GM23248 (cell line): ENCODE data around the gene DOP1B. TPM values are rescaled to one million over a fixed set of nuclear protein-coding genes. Genes with fewer than 3 reads are reported as not detected.

ENCODE experiments used
- DNase-seq: peaks from one replicate; pipeline ENCODE4 v3.0.0-alpha.2; 2015
- H2AFZ ChIP-seq: fragments of 200-600 bp; sonication (generic); 2 replicates; pipeline ENCODE4 v1.6.1; 2016; ENCODE audit warnings: antibody characterized with exemption
- H3F3A ChIP-seq: fragments of 200-600 bp; sonication (generic); 2 replicates; pipeline ENCODE4 v1.6.1; 2016; ENCODE audit warnings: mild to moderate bottlenecking, antibody characterized with exemption, mixed run types; ENCODE audit not compliant: insufficient read depth
- H3K27ac ChIP-seq: fragments of 200-600 bp; sonication (generic); 2 replicates; pipeline ENCODE4 v1.5.1; 2016; ENCODE audit warnings: mild to moderate bottlenecking
- H3K27me3 ChIP-seq: fragments of 200-600 bp; sonication (generic); replicated peaks from 2 replicates; pipeline ENCODE4 v1.6.1; 2016; ENCODE audit warnings: mild to moderate bottlenecking; ENCODE audit not compliant: insufficient read depth
- H3K36me3 ChIP-seq: fragments of 200-600 bp; sonication (generic); 2 replicates; pipeline ENCODE4 v1.6.1; 2016; ENCODE audit warnings: low read depth, mild to moderate bottlenecking
- H3K4me1 ChIP-seq: fragments of 200-600 bp; sonication (generic); 2 replicates; pipeline ENCODE4 v1.6.1; 2016; ENCODE audit warnings: mild to moderate bottlenecking; ENCODE audit not compliant: insufficient read depth
- H3K4me2 ChIP-seq: fragments of 200-600 bp; sonication (generic); one replicate; pipeline ENCODE4 v1.6.1; 2016; ENCODE audit warnings: mild to moderate bottlenecking; ENCODE audit not compliant: unreplicated experiment
- H3K4me3 ChIP-seq: fragments of 200-600 bp; sonication (generic); 2 replicates; pipeline ENCODE4 v1.5.1; 2016; ENCODE audit warnings: mild to moderate bottlenecking
- H3K79me2 ChIP-seq: fragments of 200-600 bp; sonication (generic); 2 replicates; pipeline ENCODE4 v1.6.1; 2016; ENCODE audit warnings: mild to moderate bottlenecking; ENCODE audit not compliant: insufficient read depth
- H3K9ac ChIP-seq: fragments of 200-600 bp; sonication (generic); 2 replicates; pipeline ENCODE4 v1.6.1; 2016; ENCODE audit warnings: mild to moderate bottlenecking
- H3K9me2 ChIP-seq: fragments of 200-600 bp; sonication (generic); 2 replicates; pipeline ENCODE4 v1.6.1; 2016; ENCODE audit warnings: mixed run types, mild to moderate bottlenecking, moderate library complexity; ENCODE audit not compliant: insufficient read depth
- H3K9me3 ChIP-seq: fragments of 200-600 bp; sonication (generic); one replicate; pipeline ENCODE4 v1.6.1; 2017; ENCODE audit warnings: low read depth
- H4K20me1 ChIP-seq: fragments of 200-600 bp; sonication (generic); 2 replicates; pipeline ENCODE4 v1.6.0; 2016; ENCODE audit not compliant: insufficient read depth
- EZH2 ChIP-seq: fragments of 200-600 bp; sonication (generic); IDR thresholded peaks from 2 replicates; pipeline ENCODE4 v1.6.1; 2018; ENCODE audit warnings: antibody characterized with exemption, mild to moderate bottlenecking; ENCODE audit not compliant: insufficient read depth, poor library complexity, severe bottlenecking
- EZH2phosphoT487 ChIP-seq: fragments of 200-600 bp; sonication (generic); IDR thresholded peaks from 2 replicates; pipeline ENCODE4 v1.6.1; 2018; ENCODE audit warnings: antibody characterized with exemption, moderate library complexity, mild to moderate bottlenecking, low read depth; ENCODE audit not compliant: insufficient read depth
- WGBS, 2 experiments: methylation state at CpG; one replicate each; pipeline ENCODE4 v1.1.6; 2015 to 2017; ENCODE audit warnings: low lambda C conversion rate in 2 of 2, low coverage in 1 of 2; ENCODE audit errors: missing lambda C conversion rate in 2 of 2; 5-methylcytosine and 5-hydroxymethylcytosine counted together
- in situ Hi-C: fragments of 300-500 bp; cut with MboI; formaldehyde crosslinking; loops from 2 replicates; pipeline ENCODE4 v1.15.0; 2020
- polyA plus RNA-seq: library from polyadenylated mRNA; unstranded; fragments of >200 nt; fragmentation: Nextera tagmentation; extraction: Ambion mirVana; gene quantifications from 2 replicates; pipeline ENCODE4 v1.2.1, GENCODE V29; 2016
- total RNA-seq: library from RNA; depleted of rRNA; stranded (reverse); fragments of >200 nt; shearing (Covaris generic); gene quantifications from 2 replicates; pipeline ENCODE4 v1.2.3, GENCODE V29; 2014; rRNA removed

The DOP1B gene, protein sequence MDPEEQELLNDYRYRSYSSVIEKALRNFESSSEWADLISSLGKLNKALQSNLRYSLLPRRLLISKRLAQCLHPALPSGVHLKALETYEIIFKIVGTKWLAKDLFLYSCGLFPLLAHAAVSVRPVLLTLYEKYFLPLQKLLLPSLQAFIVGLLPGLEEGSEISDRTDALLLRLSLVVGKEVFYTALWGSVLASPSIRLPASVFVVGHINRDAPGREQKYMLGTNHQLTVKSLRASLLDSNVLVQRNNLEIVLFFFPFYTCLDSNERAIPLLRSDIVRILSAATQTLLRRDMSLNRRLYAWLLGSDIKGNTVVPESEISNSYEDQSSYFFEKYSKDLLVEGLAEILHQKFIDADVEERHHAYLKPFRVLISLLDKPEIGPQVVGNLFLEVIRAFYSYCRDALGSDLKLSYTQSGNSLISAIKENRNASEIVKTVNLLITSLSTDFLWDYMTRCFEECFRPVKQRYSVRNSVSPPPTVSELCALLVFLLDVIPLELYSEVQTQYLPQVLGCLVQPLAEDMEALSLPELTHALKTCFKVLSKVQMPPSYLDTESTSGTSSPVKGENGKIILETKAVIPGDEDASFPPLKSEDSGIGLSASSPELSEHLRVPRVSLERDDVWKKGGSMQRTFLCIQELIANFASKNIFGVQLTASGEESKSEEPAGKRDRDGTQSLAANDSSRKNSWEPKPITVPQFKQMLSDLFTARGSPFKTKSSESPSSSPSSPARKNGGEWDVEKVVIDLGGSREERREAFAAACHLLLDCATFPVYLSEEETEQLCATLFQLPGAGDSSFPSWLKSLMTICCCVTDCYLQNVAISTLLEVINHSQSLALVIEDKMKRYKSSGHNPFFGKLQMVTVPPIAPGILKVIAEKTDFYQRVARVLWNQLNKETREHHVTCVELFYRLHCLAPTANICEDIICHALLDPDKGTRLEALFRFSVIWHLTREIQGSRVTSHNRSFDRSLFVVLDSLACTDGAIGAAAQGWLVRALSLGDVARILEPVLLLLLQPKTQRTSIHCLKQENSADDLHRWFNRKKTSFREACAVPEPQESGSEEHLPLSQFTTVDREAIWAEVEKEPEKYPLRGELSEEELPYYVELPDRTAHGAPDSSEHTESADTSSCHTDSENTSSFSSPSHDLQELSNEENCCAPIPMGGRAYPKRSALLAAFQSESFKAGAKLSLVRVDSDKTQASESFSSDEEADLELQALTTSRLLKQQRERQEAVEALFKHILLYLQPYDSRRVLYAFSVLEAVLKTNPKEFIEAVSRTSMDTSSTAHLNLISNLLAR (N-terminal part only)
- total RNA-seq, result 12.0 and 12.3 TPM in 2 replicates
- 5.4 and 6.0 TPM in 2 replicates for polyA plus RNA-seq

DNA sequence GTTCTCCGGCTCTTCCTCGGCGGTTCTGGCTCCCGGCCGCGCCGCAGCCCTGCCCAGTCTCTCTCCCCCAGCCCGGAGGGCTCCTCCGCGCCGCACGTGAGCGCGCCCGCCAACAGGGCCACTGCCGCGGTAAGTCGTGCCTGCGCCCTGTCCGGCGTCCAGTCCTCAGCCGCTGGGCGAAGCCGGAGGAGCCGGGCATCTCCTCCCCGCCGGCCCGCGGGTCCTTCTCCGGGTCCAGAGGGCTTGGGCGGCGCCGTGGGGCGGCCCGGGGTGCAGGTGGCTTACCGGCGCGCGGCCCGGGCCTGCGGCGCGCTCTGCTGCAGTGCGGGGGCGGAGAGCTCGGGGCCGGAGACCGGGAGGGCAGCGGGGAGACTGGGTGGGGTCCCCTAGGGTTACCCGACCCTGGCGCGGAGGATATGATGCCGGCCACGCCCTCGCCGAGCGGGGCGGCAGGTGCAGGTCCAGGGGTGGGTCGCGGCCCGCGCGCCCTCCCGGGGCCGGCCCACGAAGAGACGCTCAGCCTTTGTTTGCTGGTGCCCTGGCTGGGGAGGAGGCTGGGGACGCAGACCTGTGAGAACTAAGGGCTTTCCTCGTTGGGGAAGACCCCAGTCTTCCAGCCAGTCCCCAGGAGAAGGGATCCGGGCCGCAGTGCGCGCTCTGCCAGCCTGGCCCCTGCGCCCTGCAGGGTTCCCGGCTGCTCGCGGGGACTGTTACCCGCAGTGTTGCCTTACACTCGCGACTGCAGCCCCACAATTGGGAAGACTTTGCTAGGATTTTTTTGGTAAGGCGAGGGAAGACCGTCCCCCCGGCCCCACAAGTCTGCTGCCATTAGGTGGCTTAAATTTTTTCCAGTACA lies at the start of gene DOP1B:
Gene DOP1B (plus strand): TSS at position 10 of the 856 bp plus-strand sequence. CDS start 7,910 bp downstream, outside the sequence.
- Histone ChIP-seq H4K20me1 (no peaks in the 10 kb centered on the region), H3K27me3 (no peaks in the 10 kb centered on the region), H3K4me1 (0 out of 2 replicates have a peak, but pooled peaks cover 4% of the 10 kb centered on the region), H3K9ac (peak within 1 kb of the TSS; percentile 76), H3K9me2 (no peaks in the 10 kb centered on the region), H3K79me2 (peaks cover 26% of the 10 kb centered on the region), H2AFZ (peak within 1 kb of the TSS; percentile 92), H3K4me2 (peak within 1 kb of the TSS; percentile 84), H3K4me3 (peak within 1 kb of the TSS; percentile 76), H3K9me3 (no peaks in the 10 kb centered on the region), H3K27ac (no peak within 1 kb of the TSS), H3K36me3 (no peaks in the 10 kb centered on the region), H3F3A (no peaks in the 10 kb centered on the region)
- 1 to 2% methylated on average over 57 to 58 of the region's 83 CpGs for WGBS, 2 experiments
- TF ChIP-seq EZH2, result no peak
- no peak for TF ChIP-seq EZH2phosphoT487
- in situ Hi-C loops, result no loop called here
- peak; percentile 30 for DNase-seq

DNA sequence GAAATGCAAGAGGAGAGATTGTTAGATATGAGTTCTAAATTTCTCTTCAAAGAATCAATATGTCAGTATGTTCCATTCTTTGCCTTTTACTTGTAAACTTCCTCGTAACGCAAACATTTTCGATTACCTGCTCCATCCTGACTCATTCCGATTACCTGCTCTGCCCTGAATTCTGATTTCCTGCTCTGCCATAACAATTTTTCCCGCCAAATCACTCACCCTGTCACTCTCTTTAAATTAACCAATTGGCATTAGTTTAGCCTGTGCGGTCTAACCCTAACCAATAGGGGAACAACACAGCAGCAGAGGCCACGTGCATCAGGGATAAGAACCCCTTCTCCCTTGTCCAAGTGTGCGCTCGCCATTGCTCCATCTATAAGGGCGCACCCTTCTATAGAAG lies 46.8 kb upstream of the DOP1B start:
- Histone ChIP-seq H4K20me1 (no peaks in the 10 kb centered on the region), H3K9me3 (no peaks in the 10 kb centered on the region), H2AFZ (no peak overlapping the region), H3K9me2 (no peaks in the 10 kb centered on the region), H3K4me3 (no peak overlapping the region), H3K27me3 (0 out of 2 replicates have a peak, but pooled peaks cover 3% of the 10 kb centered on the region), H3K27ac (no peak overlapping the region), H3K4me2 (no peak overlapping the region), H3K9ac (no peak overlapping the region), H3K4me1 (peaks cover 3% of the 10 kb centered on the region; the same call in 1 of the 2 replicates), H3K36me3 (no peaks in the 10 kb centered on the region), H3K79me2 (no peaks in the 10 kb centered on the region), H3F3A (no peaks in the 10 kb centered on the region)
- TF ChIP-seq EZH2, result no peak
- TF ChIP-seq EZH2phosphoT487, result no peak
- in situ Hi-C loops, result no loop called here
- 91% methylated on average over 10 of the region's 10 CpGs for WGBS, 2 experiments
- DNase-seq, result no peak

DNA sequence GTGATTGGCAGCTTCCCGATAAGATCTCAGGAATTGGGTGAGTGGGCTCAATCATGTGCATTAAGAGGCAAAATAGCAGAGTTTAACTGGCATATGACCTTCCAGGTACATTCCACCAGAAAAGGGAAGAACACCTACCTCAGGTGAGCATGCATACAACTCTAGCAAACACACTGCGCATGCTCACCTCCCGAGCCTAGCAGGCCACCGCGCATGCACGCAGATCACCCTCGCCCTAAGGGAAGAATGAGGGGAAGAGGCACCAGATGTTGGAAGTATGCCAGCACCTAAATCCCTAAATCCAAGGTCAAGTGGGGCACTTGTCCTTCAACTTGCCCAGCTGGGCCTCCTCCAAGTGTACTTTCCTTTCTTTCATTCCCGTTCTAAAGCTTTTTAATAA lies 45.4 kb upstream of the DOP1B start:
- no peak overlapping the region for H3K4me2 ChIP-seq
- 90 to 91% methylated on average over 8 of the region's 8 CpGs for WGBS, 2 experiments
- no peaks in the 10 kb centered on the region for H3K9me2 ChIP-seq
- TF ChIP-seq EZH2, result no peak
- TF ChIP-seq EZH2phosphoT487, result no peak
- no peak overlapping the region for H2AFZ ChIP-seq
- H3K4me3 ChIP-seq, result no peak overlapping the region
- no peak overlapping the region for H3K9ac ChIP-seq
- H3F3A ChIP-seq, result no peaks in the 10 kb centered on the region
- no peaks in the 10 kb centered on the region for H3K9me3 ChIP-seq
- DNase-seq, result no peak
- no peaks in the 10 kb centered on the region for H3K36me3 ChIP-seq
- H3K27ac ChIP-seq, result no peak overlapping the region
- in situ Hi-C loops, result no loop called here
- peaks cover 3% of the 10 kb centered on the region; the same call in 1 of the 2 replicates for H3K4me1 ChIP-seq
- H3K79me2 ChIP-seq, result no peaks in the 10 kb centered on the region
- no peaks in the 10 kb centered on the region for H3K27me3 ChIP-seq
- H4K20me1 ChIP-seq, result no peaks in the 10 kb centered on the region
